Muscle layer of duodenum (tissue), 2 donors: Measurements from ENCODE around the gene CPNE5.

Source experiments
- H3K27ac ChIP-seq: one replicate; pipeline ENCODE4 v1.7.0; 2013; ENCODE audit warnings: mild to moderate bottlenecking, low read length
- H3K27me3 ChIP-seq: one replicate; pipeline ENCODE4 v1.7.0; 2013; ENCODE audit warnings: low read depth, mild to moderate bottlenecking, control low read depth, low read length
- H3K36me3 ChIP-seq, 2 donors: one replicate each; pipeline ENCODE4 v1.7.0; 2013; ENCODE audit warnings: low read length in 2 of 2, control low read depth in 1 of 2, mild to moderate bottlenecking in 1 of 2; ENCODE audit not compliant: insufficient read depth in 2 of 2, control insufficient read depth in 1 of 2
- H3K4me1 ChIP-seq, 2 donors: one replicate each; pipeline ENCODE4 v1.7.0; 2013; ENCODE audit warnings: low read length in 2 of 2, mild to moderate bottlenecking in 2 of 2, control low read depth in 1 of 2, moderate library complexity in 1 of 2; ENCODE audit not compliant: insufficient read depth in 2 of 2, control insufficient read depth in 1 of 2
- H3K4me3 ChIP-seq, 2 donors: one replicate each; pipeline ENCODE4 v1.7.0; 2013; ENCODE audit warnings: low read length in 2 of 2, low read depth in 1 of 2, mild to moderate bottlenecking in 1 of 2
- H3K9me3 ChIP-seq, 2 donors: one replicate each; pipeline ENCODE4 v1.7.0; 2013; ENCODE audit warnings: low read length in 2 of 2, control low read depth in 1 of 2, mild to moderate bottlenecking in 1 of 2; ENCODE audit not compliant: control insufficient read depth in 1 of 2
- donor health status: healthy.

The CPNE5 gene

GRCh38 chr6:36754582-36755434 lies 84.4 kb downstream of the CPNE5 start:
- H3K4me1 ChIP-seq: peaks cover 0 to 20% of the 10 kb centered on the region in 2 donors
- H3K27me3 ChIP-seq: no peaks in the 10 kb centered on the region
- no peak overlapping the region for H3K4me3 ChIP-seq
- no peaks in the 10 kb centered on the region for H3K36me3 ChIP-seq
- peaks cover 0 to 6% of the 10 kb centered on the region in 2 donors for H3K9me3 ChIP-seq
- no peak overlapping the region for H3K27ac ChIP-seq

- H3K4me1 ChIP-seq: peaks cover 0 to 20% of the 10 kb centered on the region in 2 donors
- no peak overlapping the region for H3K27ac ChIP-seq
- no peak overlapping the region for H3K4me3 ChIP-seq
- peaks cover 0 to 6% of the 10 kb centered on the region in 2 donors for H3K9me3 ChIP-seq
- H3K27me3 ChIP-seq: no peaks in the 10 kb centered on the region
- no peaks in the 10 kb centered on the region for H3K36me3 ChIP-seq
These were observed 85.4 kb downstream of the CPNE5 start for GRCh38 chr6:36753671-36754405.

- H3K9me3 ChIP-seq: peaks cover 0 to 6% of the 10 kb centered on the region in 2 donors
- H3K36me3 ChIP-seq: no peaks in the 10 kb centered on the region
- peak overlapping the region; percentile 49 for H3K27ac ChIP-seq
- no peak overlapping the region for H3K4me3 ChIP-seq
- no peaks in the 10 kb centered on the region for H3K27me3 ChIP-seq
- peaks cover 0 to 20% of the 10 kb centered on the region in 2 donors for H3K4me1 ChIP-seq
These were observed 86.2 kb downstream of the CPNE5 start for GRCh38 chr6:36752886-36753506.

- Histone ChIP-seq H3K4me1 (peaks cover 0 to 17% of the 10 kb centered on the region in 2 donors), H3K27me3 (no peaks in the 10 kb centered on the region), H3K27ac (peak overlapping the region; percentile 49), H3K9me3 (peaks cover 0 to 6% of the 10 kb centered on the region in 2 donors), H3K4me3 (no peak overlapping the region), H3K36me3 (no peaks in the 10 kb centered on the region)
These were observed 86.9 kb downstream of the CPNE5 start for GRCh38 chr6:36752187-36752885.

- H3K4me1 ChIP-seq: peaks cover 0 to 13% of the 10 kb centered on the region in 2 donors
- peaks cover 0 to 6% of the 10 kb centered on the region in 2 donors for H3K9me3 ChIP-seq
- H3K36me3 ChIP-seq: no peaks in the 10 kb centered on the region
- H3K27me3 ChIP-seq: no peaks in the 10 kb centered on the region
- H3K4me3 ChIP-seq: no peak overlapping the region
- peak overlapping the region; percentile 49 for H3K27ac ChIP-seq
These were observed 87.4 kb downstream of the CPNE5 start for GRCh38 chr6:36751833-36752186.

GRCh38 chr6:36751091-36751490 lies 88.2 kb downstream of the CPNE5 start:
- H3K27me3 ChIP-seq: no peaks in the 10 kb centered on the region
- H3K36me3 ChIP-seq: no peaks in the 10 kb centered on the region
- H3K4me1 ChIP-seq: peaks cover 0 to 13% of the 10 kb centered on the region in 2 donors
- H3K9me3 ChIP-seq: peaks cover 0 to 6% of the 10 kb centered on the region in 2 donors
- H3K4me3 ChIP-seq: no peak overlapping the region
- no peak overlapping the region for H3K27ac ChIP-seq

GRCh38 chr6:36749829-36750489 lies 89.3 kb downstream of the CPNE5 start:
- Histone ChIP-seq H3K4me3 (no peak overlapping the region), H3K27ac (no peak overlapping the region), H3K4me1 (peaks cover 0 to 13% of the 10 kb centered on the region in 2 donors), H3K9me3 (peaks cover 0 to 6% of the 10 kb centered on the region in 2 donors), H3K27me3 (no peaks in the 10 kb centered on the region), H3K36me3 (no peaks in the 10 kb centered on the region)

GRCh38 chr6:36746251-36746650 lies 93.0 kb downstream of the CPNE5 start:
- Histone ChIP-seq H3K36me3 (no peaks in the 10 kb centered on the region), H3K27me3 (no peaks in the 10 kb centered on the region), H3K27ac (no peak overlapping the region), H3K4me3 (no peak overlapping the region), H3K4me1 (no peaks in the 10 kb centered on the region), H3K9me3 (peaks cover 0 to 6% of the 10 kb centered on the region in 2 donors)

GRCh38 chr6:36745836-36746235 lies 93.4 kb downstream of the CPNE5 start:
- Histone ChIP-seq H3K27me3 (no peaks in the 10 kb centered on the region), H3K4me3 (no peak overlapping the region), H3K9me3 (peaks cover 0 to 6% of the 10 kb centered on the region in 2 donors), H3K36me3 (no peaks in the 10 kb centered on the region), H3K4me1 (no peaks in the 10 kb centered on the region), H3K27ac (no peak overlapping the region)

GRCh38 chr6:36745283-36745682 lies 94.0 kb downstream of the CPNE5 start:
- Histone ChIP-seq H3K27ac (no peak overlapping the region), H3K4me1 (no peaks in the 10 kb centered on the region), H3K9me3 (peaks cover 0 to 3% of the 10 kb centered on the region in 2 donors), H3K4me3 (no peak overlapping the region), H3K36me3 (no peaks in the 10 kb centered on the region), H3K27me3 (no peaks in the 10 kb centered on the region)
